ENCODE measurements around the gene ZSCAN10.
A peak's percentile ranks its signal among the peaks of the same experiment; 100 is the strongest.

Gene ZSCAN10

DNA sequence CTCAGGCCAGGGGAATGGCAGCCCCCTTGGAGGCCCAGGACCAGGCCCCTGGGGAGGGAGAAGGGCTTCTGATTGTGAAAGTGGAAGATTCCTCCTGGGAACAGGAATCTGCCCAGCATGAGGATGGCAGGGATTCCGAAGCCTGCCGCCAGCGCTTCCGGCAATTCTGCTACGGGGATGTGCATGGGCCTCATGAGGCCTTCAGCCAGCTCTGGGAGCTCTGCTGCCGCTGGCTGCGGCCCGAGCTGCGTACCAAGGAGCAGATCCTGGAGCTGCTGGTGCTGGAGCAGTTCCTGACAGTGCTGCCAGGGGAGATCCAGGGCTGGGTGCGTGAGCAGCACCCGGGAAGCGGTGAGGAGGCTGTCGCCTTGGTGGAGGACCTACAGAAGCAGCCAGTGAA is 38.2 kb upstream of the ZSCAN10 start:
- H4K12ac ChIP-seq (ENCODE audit: low read depth, low read length): no peak overlapping the region
- no CpG with 5 or more reads among the region's 13 CpGs for WGBS (ENCODE audit: extremely low coverage, insufficient coverage, insufficient read length)

DNA sequence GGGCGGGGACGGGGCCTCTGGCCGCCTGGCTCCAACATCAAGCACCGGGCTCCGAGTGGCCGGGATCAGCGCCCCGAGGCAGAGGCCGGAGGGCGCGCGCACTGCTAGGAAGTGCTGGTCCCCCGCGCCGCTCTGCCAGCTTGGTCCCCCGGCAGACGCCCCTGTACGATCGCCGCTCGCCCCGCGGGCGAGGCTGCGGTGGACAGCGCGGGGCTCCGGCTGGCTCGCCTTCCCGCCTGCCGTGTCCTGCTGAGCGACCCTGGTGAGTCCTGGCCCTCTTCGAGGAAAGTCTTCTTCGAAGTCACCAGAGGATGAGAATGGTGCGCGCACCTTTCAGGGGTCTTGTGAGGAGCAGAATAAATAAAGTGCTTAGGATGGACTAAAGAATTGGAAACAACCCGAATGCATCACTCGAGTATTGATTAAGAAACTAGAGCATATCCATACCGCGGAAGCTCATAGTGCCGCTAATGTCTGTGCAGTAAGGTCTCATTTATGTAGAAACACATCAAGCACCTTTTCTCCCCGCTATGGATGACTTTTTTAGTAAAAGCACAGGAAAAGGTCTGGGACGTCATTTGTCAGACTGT is 36.1 kb upstream of the ZSCAN10 start:
- WGBS (ENCODE audit: extremely low coverage, insufficient coverage, insufficient read length): no CpG with 5 or more reads among the region's 43 CpGs
- Histone ChIP-seq H3K27ac (ENCODE audit: low read depth, low read length) (peak overlapping the region; percentile 59), H4K91ac (ENCODE audit: low read depth, low read length) (peak overlapping the region; percentile 74), H4K8ac (ENCODE audit: low read depth, low read length) (peak overlapping the region; percentile 89), H3K14ac (ENCODE audit: low read length) (peak overlapping the region; percentile 93), H3K36me3 (ENCODE audit: control insufficient read depth in 1 of 2, insufficient read depth in 2 of 2, low read length in 2 of 2) (peaks cover 15% of the 10 kb centered on the region in 2 experiments), H2AFZ (ENCODE audit: insufficient read depth, low read length, poor library complexity) (peak overlapping the region; percentile 94), H2BK12ac (ENCODE audit: low read length) (no peak overlapping the region), H2BK5ac (ENCODE audit: low read depth, low read length, poor library complexity) (peak overlapping the region; percentile 82), H2BK120ac (ENCODE audit: insufficient read depth, low read length, poor library complexity) (peak overlapping the region; percentile 55), H3K9ac (ENCODE audit: low read length) (peak overlapping the region; percentile 94), H2AK5ac (ENCODE audit: low read length) (peak overlapping the region; percentile 13), H4K12ac (ENCODE audit: low read depth, low read length) (peak overlapping the region; percentile 90), H3K27me3 (ENCODE audit: insufficient read depth, low read length) (no peaks in the 10 kb centered on the region), H3K18ac (ENCODE audit: low read length) (peak overlapping the region; percentile 91), H3K9me3 (ENCODE audit: insufficient read depth, low read depth, low read length) (no peaks in the 10 kb centered on the region), H3K4me3 (ENCODE audit: low read depth, low read length) (peak overlapping the region; percentile 93), H3K4ac (ENCODE audit: low read depth, low read length) (peak overlapping the region; percentile 61), H3K79me1 (ENCODE audit: low read length) (peaks cover 9% of the 10 kb centered on the region), H3K23ac (ENCODE audit: low read length) (no peak overlapping the region), H3K79me2 (ENCODE audit: control insufficient read depth, insufficient read depth, low read length, poor library complexity) (peaks cover 8% of the 10 kb centered on the region), H3K4me1 (ENCODE audit: control insufficient read depth in 1 of 2, insufficient read depth in 2 of 2, low read length in 2 of 2) (peaks cover 6 to 16% of the 10 kb centered on the region in 2 experiments), H3K4me2 (ENCODE audit: low read length) (peak overlapping the region; percentile 87)
- no peak for DNase-seq

More for the DNA sequence above, 38.2 kb upstream of the ZSCAN10 start:
- H3K36me3 ChIP-seq (ENCODE audit: control insufficient read depth in 1 of 2, insufficient read depth in 2 of 2, low read length in 2 of 2): peaks cover 28 to 29% of the 10 kb centered on the region in 2 experiments
- no peak overlapping the region for H3K4me3 ChIP-seq (ENCODE audit: low read depth, low read length)
- no peak overlapping the region for H2BK12ac ChIP-seq (ENCODE audit: low read length)
- no peaks in the 10 kb centered on the region for H3K9me3 ChIP-seq (ENCODE audit: insufficient read depth, low read depth, low read length)
- no peak overlapping the region for H3K9ac ChIP-seq (ENCODE audit: low read length)
- no peak overlapping the region for H3K18ac ChIP-seq (ENCODE audit: low read length)
- H2AFZ ChIP-seq (ENCODE audit: insufficient read depth, low read length, poor library complexity): no peak overlapping the region
- peaks cover 6 to 16% of the 10 kb centered on the region in 2 experiments for H3K4me1 ChIP-seq (ENCODE audit: control insufficient read depth in 1 of 2, insufficient read depth in 2 of 2, low read length in 2 of 2)
- no peak overlapping the region for H4K91ac ChIP-seq (ENCODE audit: low read depth, low read length)
- no peak overlapping the region for H2BK5ac ChIP-seq (ENCODE audit: low read depth, low read length, poor library complexity)
- H3K79me2 ChIP-seq (ENCODE audit: control insufficient read depth, insufficient read depth, low read length, poor library complexity): peaks cover 8% of the 10 kb centered on the region
- peaks cover 9% of the 10 kb centered on the region for H3K79me1 ChIP-seq (ENCODE audit: low read length)
- no peak overlapping the region for H3K14ac ChIP-seq (ENCODE audit: low read length)
- H2AK5ac ChIP-seq (ENCODE audit: low read length): no peak overlapping the region
- no peak for DNase-seq
- H3K23ac ChIP-seq (ENCODE audit: low read length): no peak overlapping the region
- no peak overlapping the region for H3K4me2 ChIP-seq (ENCODE audit: low read length)
- no peaks in the 10 kb centered on the region for H3K27me3 ChIP-seq (ENCODE audit: insufficient read depth, low read length)
- no peak overlapping the region for H2BK120ac ChIP-seq (ENCODE audit: insufficient read depth, low read length, poor library complexity)
- H3K4ac ChIP-seq (ENCODE audit: low read depth, low read length): no peak overlapping the region
- no peak overlapping the region for H3K27ac ChIP-seq (ENCODE audit: low read depth, low read length)
- H4K8ac ChIP-seq (ENCODE audit: low read depth, low read length): no peak overlapping the region

DNA sequence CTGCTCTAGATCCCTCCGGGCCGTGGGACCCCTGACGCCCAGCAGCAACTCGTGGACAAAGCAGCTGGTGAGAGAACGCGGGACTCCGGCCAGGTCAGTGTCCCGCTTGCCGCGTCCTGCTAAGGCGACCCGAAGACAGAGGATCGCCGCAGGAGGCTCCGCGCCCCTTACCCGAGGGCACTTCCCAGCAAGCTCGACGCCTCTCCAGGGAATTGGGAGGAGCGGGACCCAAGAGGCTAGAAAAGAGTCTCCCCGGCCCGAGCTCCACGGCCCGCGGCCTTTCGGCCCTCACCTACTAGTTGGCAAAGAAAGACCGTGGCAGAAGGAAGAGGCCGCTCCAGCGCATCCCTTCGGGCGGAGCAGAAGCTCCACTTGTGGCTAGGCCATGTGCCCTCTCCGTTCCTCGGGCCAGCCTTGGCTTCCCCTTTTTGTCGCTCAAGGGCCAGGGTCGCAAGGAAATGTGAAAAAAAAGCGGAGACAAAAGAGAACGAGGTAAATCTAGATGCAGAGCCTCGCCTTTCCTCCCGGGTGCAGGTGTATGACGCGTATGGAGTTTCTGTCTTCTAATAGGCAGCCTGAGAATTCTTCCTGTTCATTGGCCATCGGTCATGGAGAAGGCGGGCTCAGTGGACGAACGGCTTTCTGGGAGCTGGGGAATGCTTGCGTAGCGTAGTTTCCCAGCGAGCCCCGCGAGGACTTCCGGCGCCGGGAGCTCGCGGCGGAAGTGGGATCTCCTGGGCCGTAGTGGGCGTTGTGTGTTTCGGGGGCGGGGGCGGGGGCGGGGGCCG is 35.4 kb upstream of the ZSCAN10 start, which contains the start of gene ZNF213:
Gene ZNF213, plus strand, starts transcription at position 692 of the 788 bp plus-strand sequence. CDS start 2,252 bp downstream, outside the sequence.
- Histone ChIP-seq H2BK5ac (ENCODE audit: low read depth, low read length, poor library complexity) (peak within 1 kb of the TSS; percentile 82), H3K9me3 (ENCODE audit: insufficient read depth, low read depth, low read length) (no peaks in the 10 kb centered on the region), H3K18ac (ENCODE audit: low read length) (peak within 1 kb of the TSS; percentile 91), H3K4me2 (ENCODE audit: low read length) (peak within 1 kb of the TSS; percentile 87), H4K91ac (ENCODE audit: low read depth, low read length) (peak within 1 kb of the TSS; percentile 95), H3K27ac (ENCODE audit: low read depth, low read length) (peak within 1 kb of the TSS; percentile 76), H3K36me3 (ENCODE audit: control insufficient read depth in 1 of 2, insufficient read depth in 2 of 2, low read length in 2 of 2) (peaks cover 17 to 19% of the 10 kb centered on the region in 2 experiments), H4K12ac (ENCODE audit: low read depth, low read length) (peak within 1 kb of the TSS; percentile 92), H3K23ac (ENCODE audit: low read length) (no peak within 1 kb of the TSS), H3K4ac (ENCODE audit: low read depth, low read length) (peak within 1 kb of the TSS; percentile 89), H2AFZ (ENCODE audit: insufficient read depth, low read length, poor library complexity) (peak within 1 kb of the TSS; percentile 94), H3K4me1 (ENCODE audit: control insufficient read depth in 1 of 2, insufficient read depth in 2 of 2, low read length in 2 of 2) (peaks cover 6 to 16% of the 10 kb centered on the region in 2 experiments), H2BK120ac (ENCODE audit: insufficient read depth, low read length, poor library complexity) (peak within 1 kb of the TSS; percentile 62), H3K27me3 (ENCODE audit: insufficient read depth, low read length) (no peaks in the 10 kb centered on the region), H3K9ac (ENCODE audit: low read length) (peak within 1 kb of the TSS; percentile 98), H2AK5ac (ENCODE audit: low read length) (peak within 1 kb of the TSS; percentile 67), H3K14ac (ENCODE audit: low read length) (peak within 1 kb of the TSS; percentile 93), H3K79me1 (ENCODE audit: low read length) (peaks cover 9% of the 10 kb centered on the region), H3K4me3 (ENCODE audit: low read depth, low read length) (peak within 1 kb of the TSS; percentile 93), H3K79me2 (ENCODE audit: control insufficient read depth, insufficient read depth, low read length, poor library complexity) (peaks cover 8% of the 10 kb centered on the region), H2BK12ac (ENCODE audit: low read length) (no peak within 1 kb of the TSS), H4K8ac (ENCODE audit: low read depth, low read length) (peak within 1 kb of the TSS; percentile 98)
- peak; percentile 97 to 99 for DNase-seq
- no CpG with 5 or more reads among the region's 63 CpGs for WGBS (ENCODE audit: extremely low coverage, insufficient coverage, insufficient read length)

DNA sequence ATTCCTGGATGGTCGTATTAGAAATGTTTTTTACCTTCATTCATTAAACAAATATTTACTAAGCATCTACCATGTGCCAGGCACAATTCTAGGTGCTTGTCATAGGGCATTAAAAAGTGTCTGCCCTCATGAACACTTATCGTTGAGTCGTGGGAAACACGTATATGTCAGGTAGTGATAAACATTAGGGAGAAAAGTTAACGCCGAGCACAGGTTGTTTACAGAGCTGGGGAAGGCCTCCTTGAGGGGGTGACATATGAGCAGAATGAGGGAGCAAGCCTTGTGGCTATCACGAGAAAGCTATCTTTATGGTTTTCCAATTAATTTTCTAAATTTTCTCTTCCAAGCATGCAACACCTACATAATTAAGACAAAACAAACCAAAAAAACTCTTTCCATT is 34.8 kb upstream of the ZSCAN10 start:
- peaks cover 0 to 14% of the 10 kb centered on the region in 2 experiments for H3K4me1 ChIP-seq (ENCODE audit: control insufficient read depth in 1 of 2, insufficient read depth in 2 of 2, low read length in 2 of 2)
- H3K79me1 ChIP-seq (ENCODE audit: low read length): peaks cover 9% of the 10 kb centered on the region
- no peak overlapping the region for H2AFZ ChIP-seq (ENCODE audit: insufficient read depth, low read length, poor library complexity)
- H3K4me2 ChIP-seq (ENCODE audit: low read length): peak overlapping the region; percentile 69
- H3K14ac ChIP-seq (ENCODE audit: low read length): no peak overlapping the region
- peak overlapping the region; percentile 89 for H3K4ac ChIP-seq (ENCODE audit: low read depth, low read length)
- no peak overlapping the region for H2AK5ac ChIP-seq (ENCODE audit: low read length)
- no peak overlapping the region for H2BK5ac ChIP-seq (ENCODE audit: low read depth, low read length, poor library complexity)
- H2BK12ac ChIP-seq (ENCODE audit: low read length): no peak overlapping the region
- no peak overlapping the region for H3K27ac ChIP-seq (ENCODE audit: low read depth, low read length)
- peak overlapping the region; percentile 92 for H4K12ac ChIP-seq (ENCODE audit: low read depth, low read length)
- peaks cover 19 to 20% of the 10 kb centered on the region in 2 experiments for H3K36me3 ChIP-seq (ENCODE audit: control insufficient read depth in 1 of 2, insufficient read depth in 2 of 2, low read length in 2 of 2)
- no peak overlapping the region for H4K91ac ChIP-seq (ENCODE audit: low read depth, low read length)
- no peak for DNase-seq
- H2BK120ac ChIP-seq (ENCODE audit: insufficient read depth, low read length, poor library complexity): no peak overlapping the region
- H3K23ac ChIP-seq (ENCODE audit: low read length): no peak overlapping the region
- peaks cover 8% of the 10 kb centered on the region for H3K79me2 ChIP-seq (ENCODE audit: control insufficient read depth, insufficient read depth, low read length, poor library complexity)
- peak overlapping the region; percentile 98 for H4K8ac ChIP-seq (ENCODE audit: low read depth, low read length)
- no peaks in the 10 kb centered on the region for H3K9me3 ChIP-seq (ENCODE audit: insufficient read depth, low read depth, low read length)
- H3K9ac ChIP-seq (ENCODE audit: low read length): peak overlapping the region; percentile 98
- peak overlapping the region; percentile 91 for H3K4me3 ChIP-seq (ENCODE audit: low read depth, low read length)
- no CpG with 5 or more reads among the region's 7 CpGs for WGBS (ENCODE audit: extremely low coverage, insufficient coverage, insufficient read length)
- H3K27me3 ChIP-seq (ENCODE audit: insufficient read depth, low read length): no peaks in the 10 kb centered on the region
- no peak overlapping the region for H3K18ac ChIP-seq (ENCODE audit: low read length)

Measured in trophoblast cell (in vitro differentiated cells and primary cell).